Measurements from ENCODE around the gene NANOGP8.

- no peak for TF ChIP-seq POLR2A (IDR thresholded peaks at IDR 0.05)
- TF ChIP-seq, protein P1, sequence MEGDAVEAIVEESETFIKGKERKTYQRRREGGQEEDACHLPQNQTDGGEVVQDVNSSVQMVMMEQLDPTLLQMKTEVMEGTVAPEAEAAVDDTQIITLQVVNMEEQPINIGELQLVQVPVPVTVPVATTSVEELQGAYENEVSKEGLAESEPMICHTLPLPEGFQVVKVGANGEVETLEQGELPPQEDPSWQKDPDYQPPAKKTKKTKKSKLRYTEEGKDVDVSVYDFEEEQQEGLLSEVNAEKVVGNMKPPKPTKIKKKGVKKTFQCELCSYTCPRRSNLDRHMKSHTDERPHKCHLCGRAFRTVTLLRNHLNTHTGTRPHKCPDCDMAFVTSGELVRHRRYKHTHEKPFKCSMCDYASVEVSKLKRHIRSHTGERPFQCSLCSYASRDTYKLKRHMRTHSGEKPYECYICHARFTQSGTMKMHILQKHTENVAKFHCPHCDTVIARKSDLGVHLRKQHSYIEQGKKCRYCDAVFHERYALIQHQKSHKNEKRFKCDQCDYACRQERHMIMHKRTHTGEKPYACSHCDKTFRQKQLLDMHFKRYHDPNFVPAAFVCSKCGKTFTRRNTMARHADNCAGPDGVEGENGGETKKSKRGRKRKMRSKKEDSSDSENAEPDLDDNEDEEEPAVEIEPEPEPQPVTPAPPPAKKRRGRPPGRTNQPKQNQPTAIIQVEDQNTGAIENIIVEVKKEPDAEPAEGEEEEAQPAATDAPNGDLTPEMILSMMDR (IDR thresholded peaks at IDR 0.05): no peak
Measured at GRCh38 chr15:35061825-35062737, 23.0 kb downstream of the NANOGP8 start.

Measured in body of pancreas (tissue), 4 donors.